Uterine smooth muscle cell (primary cell): Measurements from ENCODE around the gene BPIFA1. TPM values are rescaled to one million over a fixed set of nuclear protein-coding genes. Genes with fewer than 3 reads are reported as not detected.

ENCODE experiments used
- total RNA-seq: library from RNA; depleted of rRNA; stranded (reverse); fragments of >200 nt; gene quantifications from 2 replicates; pipeline ENCODE4 v1.2.3, GENCODE V29; 2014

The BPIFA1 gene
- total RNA-seq: not detected in 2 replicates

GRCh38 chr20:33235696-33236095 lies at the start of gene BPIFA1:
BPIFA1 (plus strand) TSS chr20:33235996; CDS start chr20:33237712, 1,716 bp downstream.

DNA sequence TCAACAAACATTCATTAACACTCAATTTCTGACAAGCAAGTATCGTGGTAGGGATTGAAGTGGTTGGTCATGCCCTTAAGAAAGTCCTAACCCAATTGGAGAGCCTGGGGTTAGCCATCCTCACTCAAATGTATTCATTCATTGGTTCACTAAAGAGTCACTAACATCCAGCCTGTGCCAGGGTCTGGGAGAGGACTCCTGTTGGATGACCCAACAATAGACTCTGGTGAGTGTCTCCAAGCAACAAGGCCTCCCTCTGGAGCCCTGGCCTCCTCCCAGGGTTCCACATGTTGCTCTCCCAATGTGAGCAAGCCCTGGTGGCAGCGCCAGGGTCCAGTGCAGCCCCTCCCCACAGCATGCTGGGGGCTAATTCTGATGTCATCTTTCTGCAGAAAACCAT lies 18.7 kb upstream of the BPIFA1 start, which contains the start of gene BPIFA3:
TSS of gene BPIFA3 (plus strand) at position 301 of the 400 bp plus-strand sequence. CDS start 185 bp downstream, outside the sequence.

GRCh38 chr20:33282991-33283555 lies 47.3 kb downstream of the BPIFA1 start, which contains the start of gene BPIFB1:
BPIFB1 (plus strand) TSS chr20:33283214; CDS start chr20:33286074, 2,860 bp downstream.

Other genes with a start within 250 kb of the BPIFA1 start
- gene SUN5, start 231.6 kb upstream of the BPIFA1 start, total RNA-seq: not detected in 2 replicates
- gene BPIFB2, start 228.3 kb upstream of the BPIFA1 start, total RNA-seq: not detected in 2 replicates
- not detected in 2 replicates for gene BPIFB6, start 204.3 kb upstream of the BPIFA1 start, total RNA-seq
- not detected in 2 replicates for gene BPIFB3, start 182.1 kb upstream of the BPIFA1 start, total RNA-seq
- gene BPIFB4, start 156.4 kb upstream of the BPIFA1 start, total RNA-seq: not detected in 2 replicates
- not detected in 2 replicates for gene BPIFA2, start 67.8 kb upstream of the BPIFA1 start, total RNA-seq
- gene BPIFA3, start 18.6 kb upstream of the BPIFA1 start, total RNA-seq: not detected in 2 replicates
- gene BPIFB1, start 47.2 kb downstream of the BPIFA1 start, total RNA-seq: not detected in 2 replicates
- gene CDK5RAP1, start 165.5 kb downstream of the BPIFA1 start, total RNA-seq: 20.5 and 36.1 TPM in 2 replicates
- gene SNTA1, start 207.8 kb downstream of the BPIFA1 start, total RNA-seq: 15.7 and 20.7 TPM in 2 replicates